OCI-LY7 (cell line): ENCODE data around the gene TTYH1.
"Not testable (repeated sequence)": the region's sequence is repeated elsewhere in the genome, so short reads cannot be mapped to it uniquely, and the experiment has no call there.

ENCODE experiments used
- EZH2phosphoT487 ChIP-seq: fragments of 200-600 bp; sonication (generic); IDR thresholded peaks from 2 replicates; pipeline ENCODE4 v1.6.1; 2018; ENCODE audit warnings: low read depth, borderline replicate concordance, mild to moderate bottlenecking, mixed run types, antibody characterized with exemption, low read length, moderate library complexity, mixed read lengths
- TF ChIP-seq, protein P1 (sequence below): fragments of 200-600 bp; sonication (generic); conservative IDR thresholded peaks from 2 replicates; pipeline ENCODE4 v1.5.1; 2014; ENCODE audit warnings: mild to moderate bottlenecking, antibody characterized with exemption, low read length, moderate library complexity, mixed read lengths

DNA sequence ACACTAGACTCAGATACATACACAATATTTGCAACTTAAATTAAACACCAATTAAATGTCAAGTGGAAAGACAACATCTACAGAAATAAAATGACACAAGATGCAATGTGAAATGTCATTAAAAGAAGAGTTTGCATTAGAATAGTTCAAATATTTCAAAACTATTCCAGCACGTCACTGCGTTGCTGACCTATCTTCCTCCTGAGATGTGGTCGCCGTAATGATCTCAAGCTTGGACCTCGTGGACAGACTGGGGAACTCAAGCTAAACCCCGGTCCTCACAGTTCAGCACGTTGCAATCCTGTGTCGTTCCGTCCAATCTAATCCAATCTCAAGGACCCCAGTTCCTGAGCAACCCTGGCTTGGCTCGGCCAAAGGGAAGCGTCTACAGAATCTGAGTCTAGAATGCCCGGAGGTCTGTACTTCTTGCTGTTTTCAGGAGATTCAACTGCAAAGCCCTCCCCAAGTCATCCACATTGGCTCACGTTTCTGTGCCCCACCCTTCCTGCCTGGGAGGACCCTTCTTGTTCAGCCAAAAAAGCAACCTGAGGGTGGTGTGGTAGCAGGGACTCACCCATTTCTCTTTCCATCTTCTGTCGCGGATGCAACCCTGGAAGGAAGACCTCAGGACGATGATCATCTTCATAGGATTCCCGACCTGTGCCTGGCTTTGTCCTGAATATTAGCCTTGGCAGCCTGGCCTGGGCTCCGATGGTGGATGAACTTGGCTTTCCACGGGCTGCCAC is 45.4 kb upstream of the TTYH1 start:
- TF ChIP-seq, protein P1, sequence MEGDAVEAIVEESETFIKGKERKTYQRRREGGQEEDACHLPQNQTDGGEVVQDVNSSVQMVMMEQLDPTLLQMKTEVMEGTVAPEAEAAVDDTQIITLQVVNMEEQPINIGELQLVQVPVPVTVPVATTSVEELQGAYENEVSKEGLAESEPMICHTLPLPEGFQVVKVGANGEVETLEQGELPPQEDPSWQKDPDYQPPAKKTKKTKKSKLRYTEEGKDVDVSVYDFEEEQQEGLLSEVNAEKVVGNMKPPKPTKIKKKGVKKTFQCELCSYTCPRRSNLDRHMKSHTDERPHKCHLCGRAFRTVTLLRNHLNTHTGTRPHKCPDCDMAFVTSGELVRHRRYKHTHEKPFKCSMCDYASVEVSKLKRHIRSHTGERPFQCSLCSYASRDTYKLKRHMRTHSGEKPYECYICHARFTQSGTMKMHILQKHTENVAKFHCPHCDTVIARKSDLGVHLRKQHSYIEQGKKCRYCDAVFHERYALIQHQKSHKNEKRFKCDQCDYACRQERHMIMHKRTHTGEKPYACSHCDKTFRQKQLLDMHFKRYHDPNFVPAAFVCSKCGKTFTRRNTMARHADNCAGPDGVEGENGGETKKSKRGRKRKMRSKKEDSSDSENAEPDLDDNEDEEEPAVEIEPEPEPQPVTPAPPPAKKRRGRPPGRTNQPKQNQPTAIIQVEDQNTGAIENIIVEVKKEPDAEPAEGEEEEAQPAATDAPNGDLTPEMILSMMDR, result not testable (repeated sequence)
- not testable (repeated sequence) for TF ChIP-seq EZH2phosphoT487
